ENCODE results near the gene PTPRN2.
"Not testable (repeated sequence)": the region's sequence is repeated elsewhere in the genome, so short reads cannot be mapped to it uniquely, and the experiment has no call there.

Gene PTPRN2

DNA sequence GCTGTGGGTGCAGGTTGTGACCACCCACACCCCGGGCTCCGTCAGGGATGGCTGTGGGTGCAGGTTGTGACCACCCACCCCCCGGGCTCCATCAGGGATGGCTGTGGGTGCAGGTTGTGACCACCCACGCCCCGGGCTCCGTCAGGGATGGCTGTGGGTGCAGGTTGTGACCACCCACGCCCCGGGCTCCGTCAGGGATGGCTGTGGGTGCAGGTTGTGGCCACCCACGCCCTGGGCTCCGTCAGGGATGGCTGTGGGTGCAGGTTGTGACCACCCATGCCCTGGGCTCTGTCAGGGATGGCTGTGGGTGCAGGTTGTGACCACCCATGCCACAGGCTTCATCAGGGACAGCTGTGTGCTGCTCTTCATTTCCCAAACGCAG lies 53.5 kb downstream of the PTPRN2 start:
- not testable (repeated sequence) for DNase-seq (ENCODE audit: low read depth in 2 of 2, low spot score in 1 of 2)

DNA sequence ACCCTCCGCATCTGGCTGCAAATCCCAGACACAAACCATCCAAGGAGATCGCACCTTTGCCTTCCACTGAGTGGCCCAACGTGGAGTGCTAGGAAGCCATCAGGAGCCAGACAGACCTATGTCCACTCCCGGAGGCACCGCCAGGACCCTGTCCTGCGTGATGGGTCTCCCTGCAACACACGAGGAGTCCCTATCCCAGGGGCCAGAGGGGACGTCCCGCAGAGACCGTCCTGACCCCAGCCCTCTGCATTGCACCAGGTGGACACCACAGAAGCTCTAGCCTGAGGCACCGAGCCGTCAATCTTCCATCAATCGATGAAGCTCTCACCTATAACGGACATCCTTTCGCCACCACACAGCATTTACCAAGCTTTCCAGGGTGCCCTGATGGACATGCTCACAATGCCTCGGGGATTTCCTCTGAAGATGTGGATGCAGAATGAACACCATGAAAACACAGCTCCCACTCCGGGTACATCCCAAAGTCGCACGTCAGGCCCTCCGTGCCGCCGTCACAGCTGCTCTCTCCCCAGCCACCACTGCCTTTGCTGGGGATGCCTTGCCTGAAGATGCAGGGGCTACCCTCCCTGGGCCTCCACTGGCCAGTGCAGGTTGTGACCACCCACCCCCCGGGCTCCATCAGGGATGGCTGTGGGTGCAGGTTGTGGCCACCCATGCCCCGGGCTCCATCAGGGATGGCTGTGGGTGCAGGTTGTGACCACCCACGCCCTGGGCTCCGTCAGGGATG lies 54.1 kb downstream of the PTPRN2 start:
- no peak for DNase-seq (ENCODE audit: low read depth in 2 of 2, low spot score in 1 of 2)

DNA sequence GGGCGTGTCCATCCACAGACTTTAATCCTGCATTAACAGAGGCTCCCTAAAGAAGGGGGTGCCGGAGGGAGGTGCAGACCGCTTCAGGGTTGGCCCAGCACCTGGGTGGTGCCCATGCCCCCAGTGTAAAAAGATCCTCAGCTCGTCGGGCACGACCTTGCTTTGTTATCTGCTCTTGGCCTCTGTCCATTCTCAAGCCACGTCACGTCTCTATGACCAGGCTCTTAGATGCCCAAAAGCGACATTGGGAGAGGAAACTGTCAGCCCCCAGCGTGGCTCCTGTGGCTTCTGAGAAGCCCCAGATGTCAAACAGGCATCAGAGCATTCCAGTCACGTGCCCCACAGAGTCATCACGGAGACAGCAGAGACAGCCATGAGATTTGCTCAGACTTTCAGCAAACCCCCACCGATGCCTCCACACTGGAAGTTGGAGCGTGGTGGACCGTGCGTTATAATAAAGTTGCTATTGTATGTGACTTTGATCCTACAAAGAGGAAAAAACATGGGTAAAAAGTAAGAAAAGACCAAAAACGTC lies 55.5 kb downstream of the PTPRN2 start:
- DNase-seq (ENCODE audit: low read depth in 2 of 2, low spot score in 1 of 2): no peak

DNA sequence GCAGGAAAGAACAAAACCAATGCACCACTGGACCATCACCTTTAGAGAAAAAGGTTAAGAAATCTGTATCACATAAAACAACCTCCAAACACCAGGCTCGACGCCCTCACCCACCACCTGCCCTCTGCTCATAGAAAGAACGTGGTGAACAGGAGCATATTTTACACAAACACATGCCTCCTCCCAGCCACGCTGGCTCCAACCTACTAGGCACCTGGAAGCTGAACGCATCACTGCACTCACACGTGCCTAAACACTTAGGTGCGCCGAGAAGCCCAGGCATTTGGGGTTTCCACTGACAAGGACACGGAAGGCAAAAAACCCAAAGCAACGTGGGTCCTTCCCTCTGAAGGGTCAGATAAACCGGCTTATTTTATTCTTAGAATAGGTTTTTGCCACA lies 56.0 kb downstream of the PTPRN2 start:
- DNase-seq (ENCODE audit: low read depth in 2 of 2, low spot score in 1 of 2): no peak

DNA sequence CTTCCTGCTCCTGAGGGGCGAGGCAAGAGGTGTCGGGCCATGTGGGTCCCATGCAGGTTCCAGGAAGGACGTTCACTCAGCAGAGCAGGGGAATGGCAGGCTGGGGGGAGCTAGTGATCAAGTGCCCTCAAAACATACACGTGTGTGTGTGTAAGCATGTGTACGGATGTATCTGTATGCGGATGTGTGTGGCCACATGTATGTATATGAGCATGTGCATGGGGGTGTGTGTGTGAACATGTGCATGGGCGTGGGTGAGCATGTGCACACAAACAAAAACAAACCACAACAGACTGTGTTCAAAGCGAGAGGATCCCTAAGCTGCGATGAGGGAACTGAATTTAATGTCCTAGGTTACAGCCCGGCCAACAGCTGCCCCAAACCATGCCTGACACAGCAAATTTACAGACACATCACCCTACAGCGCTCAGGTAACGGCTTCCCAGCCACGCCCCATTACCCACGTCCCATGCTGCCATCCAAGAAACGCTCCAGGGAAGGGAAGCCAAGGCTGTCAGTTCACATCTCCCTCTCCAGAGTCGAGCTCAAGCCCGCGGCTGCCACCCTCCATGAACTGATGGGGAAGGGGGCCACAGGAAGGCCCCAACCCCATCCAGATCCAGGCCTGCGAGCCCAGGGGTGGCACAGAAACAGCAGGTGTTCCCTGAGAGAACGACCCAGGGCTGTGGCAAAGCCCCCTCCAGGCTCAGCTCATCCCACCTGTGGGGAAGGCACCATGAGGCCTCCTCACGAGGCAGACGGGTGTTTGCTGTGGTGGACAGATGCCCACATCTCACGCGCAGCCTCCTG lies 56.6 kb downstream of the PTPRN2 start:
- DNase-seq (ENCODE audit: low read depth in 2 of 2, low spot score in 1 of 2): no peak

DNA sequence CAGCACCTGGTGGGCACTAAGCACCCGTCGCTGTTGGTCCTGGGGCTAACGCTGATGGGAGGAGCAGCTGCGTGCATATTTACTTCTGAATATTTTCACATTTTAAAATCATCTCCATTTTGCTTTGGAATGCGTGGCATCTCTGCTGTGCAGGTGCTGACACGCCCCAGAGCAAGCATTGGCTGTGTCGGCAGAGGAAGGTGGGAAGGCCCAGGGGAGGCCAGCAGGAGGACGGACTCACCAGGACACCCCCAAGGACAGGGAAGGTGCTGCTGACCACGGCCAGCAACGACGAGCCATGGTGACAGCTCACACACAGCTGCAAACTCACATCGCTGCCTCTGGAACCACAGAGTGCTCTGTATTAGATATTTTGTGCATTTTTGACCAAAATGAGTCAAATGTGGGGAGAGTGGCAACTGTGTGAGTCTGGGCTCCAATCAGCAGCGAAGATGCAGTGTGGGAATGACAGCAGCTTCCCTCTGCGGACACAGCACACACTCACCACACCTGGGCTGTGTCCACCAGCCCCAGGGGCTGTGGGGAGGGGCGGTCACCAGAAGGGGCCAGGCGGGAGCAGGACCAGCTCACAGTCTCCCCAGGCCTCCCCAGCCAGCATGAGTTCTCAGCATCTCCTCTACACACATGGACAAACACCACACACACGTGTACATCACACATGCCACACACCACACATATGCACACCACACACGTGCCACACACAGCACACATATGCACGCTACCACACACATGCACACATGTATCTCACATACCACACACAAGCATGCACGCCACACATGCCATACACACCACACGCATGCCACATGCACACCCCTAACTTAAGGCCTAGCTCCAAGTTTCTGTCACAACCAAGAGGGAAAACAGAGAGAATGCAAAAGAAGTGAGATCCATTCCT lies 58.2 kb downstream of the PTPRN2 start:
- DNase-seq (ENCODE audit: low read depth in 2 of 2, low spot score in 1 of 2): no peak

DNA sequence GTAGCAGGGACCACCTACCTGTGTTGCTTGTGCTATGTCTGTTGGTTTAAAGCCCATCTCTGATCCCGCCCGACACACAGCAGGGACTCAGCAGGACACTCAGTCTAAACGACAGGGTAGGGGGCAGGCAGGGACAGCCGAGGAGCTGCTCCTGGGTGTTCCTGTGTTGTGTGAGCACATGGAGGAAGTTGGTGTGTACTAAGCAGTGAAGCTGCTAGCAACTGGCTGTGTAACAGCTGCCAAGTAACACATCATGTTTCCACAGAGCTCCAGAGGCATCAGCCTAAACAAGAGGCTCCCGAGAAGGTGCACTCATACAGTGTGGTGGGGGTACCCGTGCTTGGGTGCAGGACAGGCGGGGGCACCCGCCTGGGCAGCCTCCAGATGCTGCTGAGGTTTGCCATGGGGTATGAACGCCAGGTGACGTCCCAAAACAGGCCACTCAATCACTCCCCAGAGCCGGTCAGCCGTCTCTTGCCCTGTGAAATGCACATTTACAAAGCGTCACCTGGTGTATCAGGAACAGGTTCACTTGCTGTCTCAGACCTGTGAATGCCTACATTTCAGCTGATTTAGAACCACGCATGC lies 59.6 kb downstream of the PTPRN2 start:
- DNase-seq (ENCODE audit: low read depth in 2 of 2, low spot score in 1 of 2): no peak

DNA sequence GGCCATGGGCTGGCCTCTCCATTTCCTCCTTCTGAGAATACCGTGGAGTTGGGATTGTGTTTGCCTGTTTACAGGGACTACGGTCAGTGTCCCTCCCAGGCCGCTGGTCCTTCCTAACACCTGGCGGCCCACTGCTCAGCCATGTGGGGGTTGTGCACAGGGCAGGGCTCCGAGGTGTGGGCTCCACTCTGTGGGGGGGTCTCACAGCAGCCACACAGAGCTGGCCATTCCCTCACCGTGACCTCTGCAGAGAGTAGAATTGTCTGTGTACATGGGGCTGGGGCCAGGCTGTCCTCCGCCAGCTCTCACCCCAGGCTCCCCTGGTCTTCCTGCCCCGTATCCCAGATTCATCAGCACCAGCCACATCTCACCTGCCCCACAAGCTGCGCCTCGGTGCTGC lies 60.1 kb downstream of the PTPRN2 start:
- DNase-seq (ENCODE audit: low read depth in 2 of 2, low spot score in 1 of 2): no peak

DNA sequence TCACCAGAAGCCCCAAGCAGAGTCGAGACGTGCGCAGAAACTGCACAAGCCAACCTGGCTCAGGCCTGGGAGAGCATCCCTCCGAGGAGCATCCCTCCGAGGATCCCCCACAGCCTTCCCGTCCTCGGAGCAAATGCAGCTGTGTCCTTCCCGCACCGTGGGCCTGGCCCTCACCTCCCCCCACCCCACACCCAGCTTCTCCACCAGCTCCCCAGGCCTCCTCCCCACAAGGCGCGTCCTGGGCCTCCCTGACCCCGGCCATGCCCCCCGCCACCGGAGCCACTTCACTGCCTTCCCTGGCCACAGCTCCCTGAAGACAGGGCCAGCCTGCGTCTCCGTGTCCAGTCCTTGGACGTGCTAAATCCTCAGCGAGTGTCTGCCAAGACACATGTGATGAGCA lies 60.6 kb downstream of the PTPRN2 start:
- DNase-seq (ENCODE audit: low read depth in 2 of 2, low spot score in 1 of 2): no peak

DNA sequence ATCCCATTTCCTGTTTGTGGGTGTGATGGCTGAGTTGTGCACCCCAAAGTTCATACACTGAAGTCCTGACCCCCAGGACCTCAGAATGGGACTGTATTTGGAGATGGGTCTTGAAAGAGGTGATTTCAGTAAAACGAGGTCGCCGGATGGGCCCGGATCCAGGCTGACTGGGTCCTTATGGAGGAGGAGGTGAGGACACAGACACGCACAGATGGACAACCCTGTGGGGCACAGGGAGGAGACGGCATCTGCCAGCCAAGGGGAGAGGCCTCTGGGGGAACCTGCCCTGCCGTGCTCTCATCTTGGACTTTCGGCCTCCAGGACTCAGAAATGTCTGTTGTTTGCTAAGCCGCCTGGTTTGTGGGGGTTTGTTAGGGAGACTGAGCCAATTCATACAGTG lies 61.1 kb downstream of the PTPRN2 start:
- DNase-seq (ENCODE audit: low read depth in 2 of 2, low spot score in 1 of 2): no peak

DNA sequence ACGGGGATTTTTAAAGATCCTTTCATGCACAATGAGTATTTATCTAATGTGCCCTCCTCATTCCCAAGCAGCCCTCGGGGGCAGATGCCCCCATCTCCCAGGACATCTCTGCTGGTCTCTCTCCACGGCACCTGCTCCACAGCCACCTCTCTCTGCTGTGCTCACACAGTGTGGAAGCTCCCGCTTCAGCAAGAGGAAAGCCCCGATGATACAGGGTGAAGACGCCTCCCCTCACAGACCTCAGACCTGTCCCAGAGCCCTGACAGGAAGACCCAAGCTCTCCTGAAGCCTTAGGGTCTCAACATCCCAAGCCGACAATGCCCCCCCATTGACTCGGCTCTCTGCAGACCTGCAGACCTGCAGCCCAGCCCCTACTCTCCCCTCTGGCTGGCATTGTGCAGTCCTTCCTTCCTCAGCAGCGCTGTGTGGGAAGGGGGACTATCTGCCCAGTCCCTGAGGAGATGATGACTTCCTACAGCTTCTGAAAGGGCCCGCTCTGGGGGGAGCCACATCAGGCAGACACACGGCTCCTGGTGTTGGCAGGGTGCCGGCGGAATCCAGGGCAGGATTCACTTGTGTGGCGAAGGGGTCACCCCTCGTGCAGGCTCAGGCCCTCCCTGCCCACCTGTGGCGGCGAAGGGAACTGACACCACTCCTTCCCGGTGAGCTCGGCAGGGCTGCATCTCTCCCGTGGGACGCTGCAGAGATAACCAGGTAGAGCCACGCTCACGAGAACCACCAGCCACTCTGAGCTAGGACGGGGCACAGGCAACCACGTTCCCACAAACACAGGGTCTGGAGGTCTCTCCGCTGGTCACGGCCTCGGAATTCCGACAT lies 61.8 kb downstream of the PTPRN2 start:
- DNase-seq (ENCODE audit: low read depth in 2 of 2, low spot score in 1 of 2): no peak

DNA sequence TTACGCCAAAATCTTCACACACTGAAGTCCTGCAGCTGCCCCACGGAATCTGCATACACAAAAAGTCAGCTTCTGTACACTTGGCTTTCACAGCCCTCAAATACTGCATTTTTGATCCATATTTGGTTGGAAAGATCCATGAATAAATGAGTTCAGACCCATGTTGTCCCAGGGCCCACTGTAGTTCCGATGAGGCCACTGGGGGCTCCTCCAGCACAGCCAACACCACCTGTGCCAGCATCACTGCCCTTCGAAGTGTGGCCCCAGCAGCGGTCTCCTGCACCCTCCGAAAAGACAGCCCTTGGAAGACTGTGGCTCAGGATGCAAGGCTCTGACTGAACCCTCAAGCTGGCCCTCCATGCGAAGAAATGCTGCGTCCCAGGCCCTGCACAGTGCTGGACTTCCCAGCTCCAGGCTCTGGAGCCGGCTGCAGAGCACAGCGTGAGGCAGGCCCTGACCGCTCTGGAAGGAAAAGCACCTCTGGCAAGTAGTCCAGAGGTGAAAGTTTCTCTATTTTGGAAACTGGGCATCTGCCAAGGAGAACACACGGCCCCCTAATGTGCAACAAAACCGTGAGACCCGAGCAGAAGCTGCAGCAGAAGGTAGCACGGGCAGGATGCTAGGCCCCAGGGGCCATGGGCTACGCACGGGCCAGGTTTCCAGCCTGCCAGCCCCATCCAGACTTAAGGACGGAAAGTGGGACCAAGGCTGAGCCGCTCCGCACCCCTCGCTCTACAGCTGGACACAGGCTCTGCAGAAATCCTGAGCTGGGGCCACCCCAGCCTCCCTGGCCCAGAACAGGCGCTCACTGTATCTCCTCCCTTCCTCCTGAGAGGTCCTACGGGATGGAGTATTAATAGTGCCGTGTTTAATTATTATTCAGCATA lies 62.6 kb downstream of the PTPRN2 start:
- no peak for DNase-seq (ENCODE audit: low read depth in 2 of 2, low spot score in 1 of 2)

DNA sequence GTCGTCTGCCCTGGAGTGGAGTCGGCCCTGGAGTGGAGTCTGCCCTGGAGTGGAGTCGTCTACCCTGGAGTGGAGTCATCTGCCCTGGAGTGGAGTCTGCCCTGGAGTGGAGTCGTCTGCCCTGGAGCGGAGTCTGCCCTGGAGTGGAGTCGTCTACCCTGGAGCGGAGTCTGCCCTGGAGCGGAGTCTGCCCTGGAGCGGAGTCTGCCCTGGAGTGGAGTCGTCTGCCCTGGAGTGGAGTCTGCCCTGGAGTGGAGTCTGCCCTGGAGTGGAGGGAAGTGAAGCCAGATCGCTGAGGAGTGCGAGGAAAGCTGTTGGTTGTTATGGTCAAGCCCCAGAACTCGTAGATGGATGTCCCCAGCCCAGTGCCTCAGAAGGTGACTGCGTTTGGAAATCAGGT lies 63.3 kb downstream of the PTPRN2 start:
- DNase-seq (ENCODE audit: low read depth in 2 of 2, low spot score in 1 of 2): not testable (repeated sequence)

DNA sequence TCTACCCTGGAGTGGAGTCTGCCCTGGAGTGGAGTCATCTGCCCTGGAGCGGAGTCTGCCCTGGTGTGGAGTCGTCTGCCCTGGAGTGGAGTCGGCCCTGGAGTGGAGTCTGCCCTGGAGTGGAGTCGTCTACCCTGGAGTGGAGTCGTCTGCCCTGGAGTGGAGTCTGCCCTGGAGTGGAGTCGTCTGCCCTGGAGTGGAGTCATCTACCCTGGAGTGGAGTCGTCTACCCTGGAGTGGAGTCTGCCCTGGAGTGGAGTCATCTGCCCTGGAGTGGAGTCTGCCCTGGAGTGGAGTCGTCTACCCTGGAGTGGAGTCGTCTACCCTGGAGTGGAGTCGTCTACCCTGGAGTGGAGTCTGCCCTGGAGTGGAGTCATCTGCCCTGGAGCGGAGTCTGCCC lies 63.7 kb downstream of the PTPRN2 start:
- not testable (repeated sequence) for DNase-seq (ENCODE audit: low read depth in 2 of 2, low spot score in 1 of 2)

DNA sequence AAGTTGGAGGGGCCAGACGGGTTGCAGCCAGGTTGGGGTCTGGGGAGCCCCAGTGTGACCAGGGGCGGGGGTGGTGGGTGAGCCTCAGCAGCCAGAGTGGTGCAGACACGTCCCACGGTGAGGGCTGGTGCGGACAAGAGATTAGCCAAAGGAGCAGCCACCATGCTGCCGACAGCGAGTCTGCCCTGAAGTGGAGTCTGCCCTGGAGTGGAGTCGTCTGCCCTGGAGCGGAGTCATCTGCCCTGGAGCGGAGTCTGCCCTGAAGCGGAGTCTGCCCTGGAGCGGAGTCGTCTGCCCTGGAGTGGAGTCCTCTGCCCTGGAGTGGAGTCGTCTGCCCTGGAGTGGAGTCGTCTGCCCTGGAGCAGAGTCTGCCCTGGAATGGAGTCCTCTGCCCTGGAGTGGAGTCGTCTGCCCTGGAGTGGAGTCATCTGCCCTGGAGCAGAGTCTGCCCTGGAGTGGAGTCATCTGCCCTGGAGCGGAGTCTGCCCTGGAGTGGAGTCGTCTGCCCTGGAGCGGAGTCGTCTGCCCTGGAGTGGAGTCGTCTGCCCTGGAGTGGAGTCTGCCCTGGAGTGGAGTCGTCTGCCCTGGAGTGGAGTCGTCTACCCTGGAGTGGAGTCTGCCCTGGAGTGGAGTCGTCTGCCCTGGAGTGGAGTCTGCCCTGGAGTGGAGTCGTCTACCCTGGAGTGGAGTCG lies 64.3 kb downstream of the PTPRN2 start:
- DNase-seq (ENCODE audit: low read depth in 2 of 2, low spot score in 1 of 2): not testable (repeated sequence)

DNA sequence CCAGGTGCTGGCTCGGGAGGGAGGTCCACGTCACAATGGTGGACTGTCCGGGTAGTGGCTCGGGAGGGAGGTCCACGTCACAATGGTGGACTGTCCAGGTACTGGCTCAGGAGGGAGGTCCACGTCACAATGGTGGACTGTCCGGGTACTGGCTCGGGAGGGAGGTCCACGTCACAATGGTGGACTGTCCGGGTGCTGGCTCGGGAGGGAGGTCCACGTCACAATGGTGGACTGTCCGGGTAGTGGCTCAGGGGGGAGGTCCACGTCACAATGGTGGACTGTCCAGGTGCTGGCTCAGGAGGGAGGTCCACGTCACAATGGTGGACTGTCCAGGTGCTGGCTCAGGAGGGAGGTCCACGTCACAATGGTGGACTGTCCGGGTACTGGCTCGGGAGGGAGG lies 65.8 kb downstream of the PTPRN2 start:
- DNase-seq (ENCODE audit: low read depth in 2 of 2, low spot score in 1 of 2): not testable (repeated sequence)

DNA sequence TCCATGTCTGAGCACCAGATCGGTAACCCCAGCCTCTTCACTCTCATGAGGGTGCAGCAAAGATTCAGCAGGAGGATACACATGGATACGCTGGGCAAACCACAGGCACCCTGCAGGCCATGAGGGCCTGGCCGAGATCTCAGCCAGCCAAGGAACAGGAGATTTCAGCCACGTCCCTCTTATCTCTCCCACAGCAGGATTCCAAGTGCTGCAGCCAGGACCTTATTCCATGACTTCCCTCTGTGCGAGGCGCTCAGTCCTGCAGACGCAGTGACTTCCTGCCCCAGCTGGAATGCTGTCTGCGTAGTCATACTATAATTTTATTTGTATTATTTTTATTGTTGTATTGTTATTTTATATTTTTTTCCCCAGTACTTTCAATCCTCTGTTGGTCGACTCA lies 66.8 kb downstream of the PTPRN2 start:
- no peak for DNase-seq (ENCODE audit: low read depth in 2 of 2, low spot score in 1 of 2)

DNA sequence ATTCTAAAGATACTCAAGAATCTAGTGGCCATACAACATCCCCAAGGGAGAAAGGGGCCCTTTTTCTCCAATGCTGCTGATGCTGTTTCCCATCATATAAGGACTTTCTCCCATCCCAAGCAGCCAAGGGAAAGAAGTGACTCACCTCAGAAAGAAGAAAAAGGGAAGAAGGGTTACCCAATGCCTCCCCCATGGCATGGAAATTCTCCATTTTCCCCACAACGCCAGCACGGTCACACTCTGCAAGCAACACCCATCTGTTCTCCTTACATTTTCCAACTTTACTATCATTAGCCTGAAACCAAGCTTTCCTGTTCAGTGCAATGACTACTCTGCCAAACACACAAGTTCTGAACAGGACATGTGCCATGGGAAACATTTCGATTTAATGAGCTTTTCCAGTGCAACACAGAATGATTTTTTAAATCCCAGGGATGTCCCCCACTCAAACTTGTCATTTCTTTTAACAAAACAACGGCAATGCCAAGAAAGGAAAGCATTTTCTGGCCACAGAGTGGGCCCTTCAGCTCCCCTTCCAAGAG lies 67.9 kb downstream of the PTPRN2 start:
- DNase-seq (ENCODE audit: low read depth in 2 of 2, low spot score in 1 of 2): no peak

Measured in stimulated activated CD8-positive, alpha-beta memory T cell treated with anti-CD3 and anti-CD28 coated beads, Interleukin-4, amount 100 ng/mL, for 4 hours (primary cell).